Right forelimb (tissue), 1 donor: ENCODE results near the gene DDX17.

Experiments used
- DNase-seq: peaks from one replicate; pipeline ENCODE4 v3.0.0-alpha.2; 2018

Gene DDX17

DNA sequence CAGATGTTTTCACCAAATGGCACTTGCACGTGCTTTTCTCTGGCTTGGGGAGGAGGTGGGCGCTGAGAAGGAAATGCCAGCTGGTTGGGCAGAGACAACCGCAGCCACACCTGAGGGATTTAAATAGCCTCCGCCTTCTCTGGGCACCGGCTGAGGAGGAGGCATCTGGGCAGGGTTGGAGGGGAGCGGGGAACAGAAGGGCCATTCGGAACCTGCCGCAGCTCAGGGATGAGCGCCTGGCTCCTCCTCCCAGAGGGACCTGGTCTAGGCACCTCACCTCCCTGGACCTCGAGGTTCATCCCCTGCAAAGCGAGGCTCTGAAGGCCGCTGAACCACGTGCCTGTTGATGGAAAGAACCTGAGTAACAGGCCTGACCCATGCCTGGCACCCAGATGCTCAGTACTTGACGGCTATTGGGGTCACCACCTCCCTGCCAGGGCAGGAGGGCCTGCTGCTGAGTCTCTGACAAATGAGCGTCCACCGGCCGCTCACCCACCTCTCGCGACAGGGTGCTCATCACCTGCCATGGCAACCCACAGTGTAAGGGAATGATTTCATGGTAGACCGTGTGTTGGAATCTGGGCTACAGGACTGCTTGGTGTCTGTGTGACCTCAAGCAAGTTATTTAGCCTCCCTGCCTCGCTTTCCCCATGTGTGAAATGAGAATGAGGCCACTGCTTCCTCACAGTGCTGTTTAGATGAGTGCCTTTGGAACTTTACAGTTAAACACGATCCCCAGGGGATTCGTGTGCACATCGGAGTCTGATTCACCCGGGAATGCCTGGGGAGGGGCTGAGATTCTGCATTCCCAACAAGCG is 40.2 kb downstream of the DDX17 start:
- DNase-seq: no peak

DNA sequence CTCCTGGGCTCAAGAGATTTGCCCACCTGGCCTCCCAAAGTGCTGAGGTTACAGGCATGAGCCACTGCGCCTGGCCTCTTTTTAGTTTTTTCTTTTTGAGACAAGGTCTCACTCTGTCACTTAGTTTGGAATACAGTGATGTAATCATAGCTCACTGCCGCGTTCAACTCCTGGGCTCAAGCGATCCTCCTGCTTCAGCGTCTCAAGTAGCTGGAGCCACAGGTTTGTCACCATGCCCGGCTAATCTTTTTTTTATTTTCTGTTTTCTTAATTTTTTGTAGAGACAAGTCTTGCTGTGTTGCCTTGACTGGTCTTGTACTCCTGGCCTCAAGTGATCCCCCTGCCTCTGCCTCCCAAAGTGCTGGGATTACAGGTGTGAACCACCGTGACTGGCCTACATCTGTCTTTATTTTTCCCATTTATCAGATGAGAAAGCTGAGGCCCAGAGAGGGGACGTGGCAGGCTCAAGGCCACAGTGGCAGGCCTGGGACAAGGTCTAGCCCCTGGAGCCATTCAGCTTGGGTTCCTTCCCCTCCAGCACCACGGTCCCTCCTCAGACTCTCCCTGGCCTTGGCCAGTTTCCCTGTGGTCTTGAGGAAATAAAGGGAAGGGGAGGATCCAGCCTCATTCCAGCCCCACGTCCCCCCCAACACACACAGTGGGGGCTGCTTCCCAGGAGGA is 41.0 kb downstream of the DDX17 start:
- no peak for DNase-seq

DNA sequence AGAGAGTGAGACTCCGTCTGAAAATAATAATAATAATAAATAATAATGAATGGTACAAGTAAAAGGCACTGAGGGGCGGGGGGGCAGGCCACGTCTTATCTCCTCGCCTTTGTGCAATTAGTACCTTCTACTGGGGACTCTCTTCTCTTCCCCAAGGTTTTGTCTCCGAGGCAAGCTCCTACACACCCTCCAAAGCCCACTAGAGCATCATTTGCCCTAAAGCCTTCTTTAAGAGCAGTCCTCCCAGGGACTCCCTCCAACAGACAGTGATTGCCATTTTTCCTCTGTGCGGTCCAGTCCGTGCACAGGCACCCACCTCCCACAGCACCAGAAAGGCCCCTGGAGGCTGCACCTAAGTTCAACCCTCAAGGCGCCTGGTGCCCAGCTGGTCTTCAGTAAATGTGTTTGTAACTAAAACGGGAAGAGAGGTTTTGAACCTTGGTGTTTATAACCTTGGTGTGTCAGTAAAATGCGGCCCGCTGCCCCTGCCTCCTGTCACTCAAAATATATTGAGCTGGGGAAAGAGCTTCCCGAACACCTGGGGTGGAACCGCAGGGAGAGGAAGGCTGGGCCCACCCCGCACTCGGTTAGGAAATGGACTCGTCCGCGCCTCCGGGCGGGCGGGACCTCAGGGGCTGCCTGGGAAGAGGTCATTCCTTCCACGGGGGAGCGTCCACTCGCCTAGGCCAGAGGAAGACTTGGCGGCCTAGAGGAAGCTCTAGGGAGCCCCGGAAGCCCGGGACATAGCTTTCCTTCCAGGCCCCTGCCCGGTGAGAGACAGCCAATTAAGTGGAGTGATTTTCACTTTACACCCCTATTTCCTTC is 42.9 kb downstream of the DDX17 start:
- no peak for DNase-seq

DNA sequence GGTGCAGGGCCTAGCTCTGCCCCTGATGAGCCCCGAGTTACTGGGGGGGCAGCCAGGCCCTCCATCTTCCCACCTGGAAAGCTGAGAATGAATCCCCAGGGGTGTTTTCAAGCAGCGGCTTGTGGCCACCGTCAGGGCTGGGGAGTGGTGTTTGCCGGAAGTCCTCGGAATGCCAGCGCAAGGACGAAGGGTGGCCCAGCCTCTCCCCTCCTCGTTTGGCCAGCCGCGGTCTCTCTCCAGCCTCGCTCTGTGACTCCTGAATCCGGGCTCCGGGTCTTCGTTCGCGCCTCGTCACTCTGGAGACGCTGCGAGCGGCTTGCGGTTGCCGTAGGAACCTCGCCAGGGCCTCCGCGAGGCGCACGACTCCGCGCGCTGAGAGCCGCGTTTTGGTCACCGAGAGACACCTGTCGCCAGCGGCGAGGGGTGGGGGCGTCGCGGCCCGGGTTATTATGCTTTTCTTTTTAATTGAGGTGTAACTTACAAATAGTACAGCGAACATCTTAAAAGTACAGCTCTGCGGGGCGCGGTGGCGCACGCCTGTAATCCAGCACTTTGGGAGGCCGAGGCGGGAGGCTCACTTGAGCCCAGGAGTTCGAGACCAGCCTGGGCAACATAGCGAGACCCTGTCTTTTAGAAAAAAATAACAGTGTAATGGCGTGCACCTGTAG is 44.6 kb downstream of the DDX17 start:
- DNase-seq: peak; percentile 84

DNA sequence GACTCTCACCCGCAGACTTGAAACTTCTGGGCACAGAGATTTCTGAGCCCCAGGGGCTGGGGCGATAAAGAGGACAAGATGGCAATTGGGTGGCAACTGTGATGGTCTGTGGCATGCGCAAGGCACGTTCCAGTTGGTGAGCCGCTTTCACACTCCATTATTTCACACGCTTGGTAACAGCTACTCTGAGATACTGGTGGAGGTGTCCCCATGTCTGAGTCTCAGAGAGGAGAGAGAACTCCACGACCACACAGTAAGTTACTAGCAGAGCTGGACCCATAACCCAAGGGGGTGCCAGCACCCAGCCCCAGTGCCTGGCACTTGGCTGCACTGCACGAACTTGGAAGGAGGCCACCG is 45.1 kb downstream of the DDX17 start:
- DNase-seq: no peak

DNA sequence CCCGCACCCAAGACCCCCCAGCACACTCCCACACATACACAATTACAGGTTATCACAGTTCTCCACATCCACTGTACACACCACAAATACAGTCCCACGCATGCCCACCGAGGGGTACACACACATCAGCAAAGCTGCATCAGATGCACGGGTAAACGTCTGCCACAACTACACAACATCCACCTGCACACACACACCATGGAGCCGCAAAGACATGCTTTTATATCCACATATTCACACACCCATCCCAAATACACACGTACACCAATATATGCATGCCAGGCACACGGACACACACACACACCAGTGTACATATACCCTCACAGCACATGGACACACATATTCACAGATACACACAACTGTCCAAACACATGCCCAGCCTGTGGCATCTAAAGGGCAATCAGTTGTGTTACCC is 45.7 kb downstream of the DDX17 start:
- DNase-seq: no peak

DNA sequence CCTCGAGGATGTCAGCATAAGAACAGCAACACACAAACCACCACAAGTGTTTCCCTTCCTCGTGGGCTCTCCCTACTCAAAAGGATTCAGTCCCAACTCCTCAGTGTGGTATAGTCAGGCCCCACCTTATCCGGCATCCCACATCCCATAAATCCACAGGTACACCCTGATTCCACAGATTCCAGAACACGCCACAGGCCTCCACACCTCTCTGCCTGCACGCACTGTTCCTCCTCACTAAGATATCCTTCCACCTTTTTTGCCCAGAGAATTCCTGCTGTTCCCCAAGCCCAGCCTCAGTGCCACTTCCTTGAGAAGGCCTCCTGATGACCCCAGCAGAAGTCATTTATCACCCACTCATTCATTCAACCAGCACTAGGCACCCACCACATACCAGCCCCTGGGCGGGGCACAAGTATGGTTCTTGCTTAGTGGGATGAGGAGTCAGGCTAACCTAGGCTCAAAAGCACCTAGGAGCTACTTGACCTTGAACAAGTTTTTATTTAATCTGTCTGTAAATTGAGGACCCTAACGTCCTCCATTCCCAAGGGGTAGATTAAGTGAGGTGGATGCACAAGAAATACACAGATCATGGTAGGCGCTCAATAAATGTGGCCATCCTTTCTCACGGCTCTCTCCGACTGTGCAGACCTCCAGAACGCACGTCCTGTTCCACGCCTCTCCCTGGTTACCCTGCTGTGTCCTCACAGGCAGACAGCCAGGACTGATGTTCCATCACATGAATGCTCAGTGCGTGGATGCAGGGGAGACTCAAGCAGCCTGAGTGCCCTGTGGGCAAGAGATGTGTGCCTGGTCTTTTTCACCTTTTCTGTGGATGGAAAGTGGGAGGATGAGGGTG is 49.0 kb downstream of the DDX17 start:
- no peak for DNase-seq

DNA sequence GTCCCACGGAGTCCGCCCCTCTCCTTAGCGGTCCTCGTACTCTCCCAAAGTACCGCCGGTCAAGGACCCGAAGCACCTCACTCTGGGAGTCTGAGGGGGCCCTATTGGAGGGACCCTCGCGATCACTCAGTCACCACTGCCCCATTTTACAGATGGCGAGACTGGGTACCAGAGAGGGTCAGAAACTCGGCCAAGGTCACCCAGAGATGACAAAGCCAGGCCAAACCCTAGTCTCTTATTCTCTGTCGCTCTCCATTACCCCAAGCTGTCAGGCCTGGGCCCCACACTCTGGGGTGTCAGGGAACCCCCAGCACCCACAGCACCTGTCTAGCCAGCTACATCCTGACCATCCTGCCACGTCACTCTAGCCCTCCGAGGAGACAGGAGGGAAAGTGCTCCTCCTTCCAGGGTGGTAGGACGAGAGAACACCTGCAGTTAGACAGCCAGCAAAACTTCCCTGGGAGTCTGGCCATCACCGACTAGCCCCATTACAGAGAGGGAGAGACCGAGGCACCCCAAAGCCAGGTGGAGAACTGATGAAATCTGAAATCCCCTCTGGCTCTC is 49.8 kb downstream of the DDX17 start:
- no peak for DNase-seq

DNA sequence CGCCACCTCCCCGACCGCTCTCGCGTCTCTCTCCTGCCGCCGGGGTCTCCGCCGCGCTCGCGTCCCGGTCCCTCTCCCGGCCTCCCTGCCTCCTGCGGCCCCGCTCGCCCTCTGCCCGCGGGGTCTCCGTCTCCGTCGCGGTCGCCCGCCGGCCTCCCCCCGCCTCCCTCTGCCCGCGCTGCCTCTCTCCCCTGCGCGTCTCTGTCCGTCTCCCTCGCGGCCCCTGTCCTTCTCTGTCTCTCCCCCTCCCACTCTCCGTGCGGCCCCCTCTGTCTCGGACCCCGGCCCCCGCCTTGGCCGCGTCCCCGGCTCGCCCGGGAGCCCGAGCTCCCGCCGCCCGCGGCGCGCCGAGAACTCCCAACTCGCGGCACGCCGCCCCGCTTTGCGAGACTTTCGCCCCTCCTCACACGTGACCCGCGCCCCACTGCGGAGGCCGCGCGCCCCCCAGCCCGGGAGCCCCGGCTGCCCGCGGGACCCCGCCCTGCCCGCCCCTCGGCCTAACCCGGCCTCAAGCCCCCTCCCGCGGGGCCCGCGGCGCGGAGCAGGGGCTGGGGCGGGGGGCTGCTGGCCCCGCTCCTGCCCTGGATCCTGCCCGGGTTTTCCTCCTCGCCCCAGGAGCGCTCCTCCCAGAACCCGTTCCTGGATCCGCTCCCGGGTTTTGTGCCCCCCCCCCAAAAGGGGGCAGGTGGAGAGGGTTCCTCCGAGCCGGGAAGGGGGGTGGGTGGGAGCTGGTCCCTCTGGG is 50.4 kb downstream of the DDX17 start:
- DNase-seq: peak; percentile 72

DNA sequence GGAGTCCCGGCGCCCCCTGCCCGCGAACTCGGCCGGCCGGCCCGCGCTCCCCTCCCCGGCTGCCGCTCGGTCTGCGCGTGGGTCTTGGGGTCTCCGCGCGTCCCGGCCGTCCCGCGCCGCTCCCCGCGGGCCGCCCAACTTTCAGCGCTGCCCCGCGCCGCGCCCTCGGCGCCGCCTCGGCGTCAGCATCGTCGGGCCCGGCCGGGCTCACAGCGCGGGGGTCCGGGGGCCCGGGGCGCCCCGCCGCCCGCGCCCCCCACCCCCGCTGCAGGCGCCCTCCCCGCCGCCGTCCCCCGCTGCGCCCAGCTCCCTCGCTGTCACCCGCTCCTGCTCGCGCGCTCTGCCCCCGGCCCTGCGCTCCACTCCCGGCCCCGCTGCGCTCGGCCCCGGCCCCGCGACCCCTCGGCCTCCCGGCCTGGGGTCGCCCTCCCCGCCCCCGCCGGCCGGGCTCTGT is 51.0 kb downstream of the DDX17 start, which contains the start of gene KCNJ4:
Gene KCNJ4 (minus strand): TSS at position 124 of the 454 bp plus-strand sequence. CDS start 27,067 bp downstream, outside the sequence.
- DNase-seq: no peak

DNA sequence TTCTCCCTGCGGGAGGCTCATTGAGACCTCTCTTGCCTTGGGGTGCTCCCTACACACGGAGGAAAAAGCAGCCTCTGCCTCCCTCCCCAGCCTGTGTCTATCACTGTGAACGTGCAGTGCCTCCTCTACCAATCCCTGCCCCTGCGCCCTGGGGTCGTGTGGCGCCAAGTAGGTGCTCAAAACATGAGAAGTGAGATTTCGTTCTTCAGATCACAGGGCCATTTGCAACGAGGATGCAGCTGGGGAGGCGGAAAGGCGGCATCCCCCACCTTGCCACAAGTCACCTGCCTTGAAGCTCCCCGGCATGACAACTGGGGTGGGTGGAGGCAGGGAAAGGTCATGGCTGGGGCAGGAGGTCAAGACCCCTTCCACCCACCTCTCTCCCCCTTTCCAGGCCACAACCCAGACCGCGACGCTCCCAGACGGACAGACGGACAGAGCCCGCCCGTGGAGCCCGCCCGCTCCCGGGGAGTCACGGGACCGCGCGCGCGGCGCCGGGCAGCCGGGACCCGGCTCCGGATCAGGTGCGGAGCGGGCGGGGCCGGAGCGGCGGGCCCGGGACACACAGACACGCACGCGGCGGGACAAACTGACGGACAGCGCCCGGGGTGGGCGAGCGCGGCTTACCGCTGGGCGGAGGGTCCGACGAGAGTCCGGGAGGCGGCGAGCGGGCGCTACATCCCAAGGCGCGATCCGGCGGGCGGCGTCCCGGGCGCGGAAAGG is 51.6 kb downstream of the DDX17 start:
- no peak for DNase-seq

DNA sequence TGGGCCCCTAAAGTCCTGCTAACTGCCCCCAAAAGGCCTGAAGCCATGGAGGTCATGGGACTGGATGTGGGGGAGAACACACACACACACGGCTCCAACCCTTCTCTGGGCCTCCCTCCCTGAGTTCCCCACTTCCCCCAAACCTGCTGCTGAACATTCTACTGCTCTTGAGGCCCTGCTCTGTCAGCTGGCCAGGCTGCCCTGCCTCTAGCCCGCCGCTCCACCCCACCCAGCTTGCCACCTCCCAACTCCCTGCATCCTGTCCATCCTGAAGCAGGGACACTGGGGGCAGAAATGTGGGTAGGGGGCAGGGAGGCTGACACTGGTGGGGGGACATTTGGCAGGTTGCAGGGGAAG is 52.1 kb downstream of the DDX17 start:
- no peak for DNase-seq

DNA sequence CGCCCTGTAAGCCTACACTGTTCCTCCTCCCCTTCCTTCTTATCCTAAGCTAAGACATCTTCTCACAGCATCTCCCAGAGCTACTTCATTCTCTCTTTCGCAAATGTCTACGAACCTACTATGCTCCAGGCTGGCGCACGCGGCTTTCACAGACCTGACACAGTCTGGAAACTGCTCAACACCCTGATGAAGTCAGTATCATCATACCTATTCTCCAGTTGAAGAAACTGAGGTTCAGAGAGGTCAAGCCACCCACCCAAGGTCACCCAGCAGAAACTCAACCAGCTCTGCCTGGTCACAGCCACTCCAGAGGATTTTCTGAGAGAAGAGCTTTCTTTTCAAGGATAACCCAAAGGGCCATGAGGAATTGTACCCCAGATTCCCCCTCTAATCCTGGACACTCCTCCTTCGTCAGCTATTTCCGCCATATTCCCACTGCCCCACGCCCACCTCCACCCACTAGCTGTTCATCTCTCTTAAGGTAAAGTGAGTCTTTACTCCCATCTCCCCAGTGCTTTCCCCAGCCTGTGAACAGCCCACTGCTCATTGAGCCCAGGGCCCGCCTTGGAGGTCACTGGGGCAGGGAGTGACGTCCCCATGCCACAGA is 52.9 kb downstream of the DDX17 start:
- no peak for DNase-seq

DNA sequence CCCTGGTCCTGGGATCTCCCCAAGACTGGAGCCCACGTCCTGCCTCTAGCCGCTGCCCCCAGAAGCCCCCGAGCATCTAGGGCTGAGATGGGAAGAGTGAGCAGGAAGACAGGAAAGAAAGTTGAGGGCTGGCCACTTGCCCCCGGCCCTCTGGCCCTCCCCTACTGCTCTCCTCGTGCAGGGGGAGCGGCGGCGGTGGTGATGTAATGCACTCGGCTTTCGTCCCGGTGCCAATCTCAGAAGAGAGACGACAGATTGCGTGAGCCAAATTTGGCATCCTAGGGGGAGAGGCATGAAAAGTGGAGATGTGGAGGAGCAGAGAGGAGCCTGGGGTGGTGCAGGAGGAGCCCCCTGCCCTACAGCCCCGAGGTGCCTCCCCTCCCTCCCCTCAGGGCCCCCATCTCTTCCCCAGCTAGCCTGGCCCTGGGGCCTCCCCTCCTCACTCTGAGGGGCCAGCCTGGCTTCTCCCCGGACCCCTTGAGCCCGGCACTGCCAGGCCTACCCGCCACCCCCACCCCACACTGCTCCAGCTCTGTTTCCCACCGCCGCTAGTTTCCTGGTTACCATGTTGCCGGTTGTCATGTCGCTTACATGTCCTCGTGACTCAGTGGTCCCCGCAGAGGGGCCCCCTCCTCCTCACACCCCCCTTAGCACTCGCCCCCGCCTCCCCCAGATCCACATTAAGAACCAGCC is 53.6 kb downstream of the DDX17 start:
- no peak for DNase-seq

DNA sequence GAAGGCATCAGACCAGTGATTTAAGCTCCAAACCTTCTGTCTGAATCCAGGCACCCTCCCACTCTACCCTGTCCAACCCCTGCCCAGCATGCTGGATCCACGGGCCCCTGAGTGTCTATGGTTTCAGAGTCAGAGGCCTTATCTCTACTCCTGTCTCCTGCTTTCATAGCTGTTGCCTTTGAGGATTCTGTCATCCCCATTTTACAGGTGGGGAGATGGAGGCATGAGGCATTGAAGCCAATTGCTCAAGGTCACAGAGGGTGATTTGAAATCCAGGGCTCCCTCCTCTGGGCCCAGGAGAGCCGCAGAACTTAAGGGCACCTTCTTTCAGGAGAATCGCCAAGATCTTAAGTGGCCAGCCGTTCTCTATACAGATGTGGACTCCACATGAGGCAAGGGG is 54.2 kb downstream of the DDX17 start:
- DNase-seq: no peak

DNA sequence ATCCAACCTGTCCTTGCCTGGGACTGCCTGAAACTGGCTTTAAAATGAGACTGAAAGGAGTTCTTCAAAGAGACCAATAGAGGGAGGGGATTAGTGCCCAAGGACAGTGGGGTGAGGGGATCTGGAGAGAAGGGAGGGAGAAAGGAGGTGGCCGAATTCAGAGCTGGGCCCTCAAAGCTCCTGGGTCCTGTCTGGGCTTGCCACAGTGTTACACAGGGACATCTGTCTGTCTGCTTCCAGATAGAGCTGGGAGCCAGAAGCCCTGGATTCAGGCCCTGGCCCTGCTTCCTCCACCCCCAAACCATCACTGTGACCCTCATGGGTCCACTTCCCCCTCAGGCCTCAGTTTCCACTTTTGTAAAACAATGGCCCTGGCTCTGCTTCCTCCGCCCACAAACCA is 54.7 kb downstream of the DDX17 start:
- no peak for DNase-seq

DNA sequence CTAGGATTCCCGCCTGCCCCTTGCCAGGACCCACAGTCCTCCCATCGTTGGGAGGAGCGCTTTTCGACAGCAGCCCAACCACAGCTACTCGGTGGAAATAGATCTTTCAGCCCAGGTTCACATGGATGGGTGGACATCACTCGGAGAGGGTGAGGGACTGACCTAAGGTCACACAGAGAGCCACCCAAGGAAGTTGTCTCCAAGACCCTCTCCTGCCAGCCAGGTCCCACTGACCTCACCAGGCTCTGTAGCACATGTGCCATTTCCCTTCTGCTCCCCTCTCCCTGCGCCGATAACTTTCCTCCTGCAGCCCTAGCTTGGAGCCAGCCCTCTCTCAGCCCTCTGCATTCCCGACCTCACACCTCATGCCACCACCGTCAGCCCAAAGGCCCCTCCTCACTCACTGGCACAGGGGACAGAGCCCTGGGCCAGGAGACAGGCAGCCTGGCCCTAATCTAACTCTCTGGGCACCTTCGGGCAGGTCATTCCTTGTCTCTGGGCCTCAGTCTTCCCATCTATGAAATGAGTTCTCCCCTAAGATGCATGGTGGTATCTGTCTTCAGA is 55.8 kb downstream of the DDX17 start:
- DNase-seq: no peak

DNA sequence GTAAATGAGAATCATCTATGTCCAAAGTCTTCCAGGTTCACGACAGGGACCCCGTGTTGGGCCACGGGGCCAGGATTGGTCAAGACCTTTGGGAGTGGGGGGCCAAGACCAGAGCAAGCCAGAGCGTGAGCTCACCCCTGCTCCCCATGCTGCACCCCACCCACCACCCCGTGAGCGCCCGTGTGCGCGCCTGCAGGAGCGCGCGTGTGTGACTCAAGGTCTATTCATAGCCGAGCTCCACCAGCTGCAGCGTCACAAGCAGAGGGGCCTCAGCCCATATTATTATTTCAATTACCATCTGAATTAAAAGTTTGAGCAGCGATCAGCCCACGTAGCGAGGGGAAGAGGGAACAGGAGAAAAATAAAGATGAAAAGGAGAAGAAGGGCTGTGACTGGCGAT is 56.3 kb downstream of the DDX17 start:
- no peak for DNase-seq
